Muscle layer of duodenum (tissue), 2 donors: ENCODE measurements around the gene NUP210.

Source experiments
- H3K27ac ChIP-seq: one replicate; pipeline ENCODE4 v1.7.0; 2013; ENCODE audit warnings: mild to moderate bottlenecking, low read length
- H3K27me3 ChIP-seq: one replicate; pipeline ENCODE4 v1.7.0; 2013; ENCODE audit warnings: low read depth, mild to moderate bottlenecking, control low read depth, low read length
- H3K36me3 ChIP-seq, 2 donors: one replicate each; pipeline ENCODE4 v1.7.0; 2013; ENCODE audit warnings: low read length in 2 of 2, control low read depth in 1 of 2, mild to moderate bottlenecking in 1 of 2; ENCODE audit not compliant: insufficient read depth in 2 of 2, control insufficient read depth in 1 of 2
- H3K4me1 ChIP-seq, 2 donors: one replicate each; pipeline ENCODE4 v1.7.0; 2013; ENCODE audit warnings: low read length in 2 of 2, mild to moderate bottlenecking in 2 of 2, control low read depth in 1 of 2, moderate library complexity in 1 of 2; ENCODE audit not compliant: insufficient read depth in 2 of 2, control insufficient read depth in 1 of 2
- H3K4me3 ChIP-seq, 2 donors: one replicate each; pipeline ENCODE4 v1.7.0; 2013; ENCODE audit warnings: low read length in 2 of 2, low read depth in 1 of 2, mild to moderate bottlenecking in 1 of 2
- H3K9me3 ChIP-seq, 2 donors: one replicate each; pipeline ENCODE4 v1.7.0; 2013; ENCODE audit warnings: low read length in 2 of 2, control low read depth in 1 of 2, mild to moderate bottlenecking in 1 of 2; ENCODE audit not compliant: control insufficient read depth in 1 of 2
- donor health status: healthy.

The NUP210 gene

GRCh38 chr3:13427662-13428603 is 7.8 kb upstream of the NUP210 start:
- H3K27ac ChIP-seq: no peak overlapping the region
- H3K27me3 ChIP-seq: no peaks in the 10 kb centered on the region
- H3K4me1 ChIP-seq: no peaks in the 10 kb centered on the region
- H3K36me3 ChIP-seq: no peaks in the 10 kb centered on the region
- H3K9me3 ChIP-seq: no peaks in the 10 kb centered on the region
- H3K4me3 ChIP-seq: no peak overlapping the region

DNA sequence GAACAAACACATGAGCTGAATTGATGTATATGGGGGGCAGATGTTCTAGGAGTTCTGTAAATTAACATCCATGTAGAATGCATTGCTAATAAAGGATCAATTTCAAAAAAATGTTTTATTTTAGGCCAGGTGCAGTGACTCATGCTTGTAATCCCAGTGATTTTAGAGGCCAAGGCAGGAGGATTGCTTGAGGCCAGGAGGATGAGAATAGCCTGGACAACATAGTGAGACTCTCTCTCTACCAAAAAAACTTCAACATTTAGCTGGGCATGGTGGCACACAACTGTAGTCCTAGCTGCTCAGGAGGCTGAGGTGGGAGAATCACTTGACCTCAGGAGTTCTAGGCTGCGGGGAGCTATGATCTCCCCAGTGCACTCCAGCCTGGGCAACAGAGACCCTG is 6.5 kb upstream of the NUP210 start:
- H3K36me3 ChIP-seq: no peaks in the 10 kb centered on the region
- H3K4me3 ChIP-seq: no peak overlapping the region
- H3K27me3 ChIP-seq: no peaks in the 10 kb centered on the region
- no peaks in the 10 kb centered on the region for H3K4me1 ChIP-seq
- no peak overlapping the region for H3K27ac ChIP-seq
- no peaks in the 10 kb centered on the region for H3K9me3 ChIP-seq

- Histone ChIP-seq H3K4me1 (peaks cover 0 to 3% of the 10 kb centered on the region in 2 donors), H3K36me3 (no peaks in the 10 kb centered on the region), H3K9me3 (no peaks in the 10 kb centered on the region), H3K27me3 (no peaks in the 10 kb centered on the region), H3K4me3 (no peak overlapping the region), H3K27ac (no peak overlapping the region)
Measured at GRCh38 chr3:13425689-13426088, 5.6 kb upstream of the NUP210 start.

- Histone ChIP-seq H3K27ac (no peak overlapping the region), H3K4me1 (peaks cover 0 to 7% of the 10 kb centered on the region in 2 donors), H3K36me3 (no peaks in the 10 kb centered on the region), H3K27me3 (no peaks in the 10 kb centered on the region), H3K9me3 (no peaks in the 10 kb centered on the region), H3K4me3 (no peak overlapping the region)
Measured at GRCh38 chr3:13424865-13425617, 4.9 kb upstream of the NUP210 start.

- H3K27me3 ChIP-seq: no peaks in the 10 kb centered on the region
- no peak overlapping the region for H3K4me3 ChIP-seq
- H3K4me1 ChIP-seq: peaks cover 0 to 10% of the 10 kb centered on the region in 2 donors
- no peaks in the 10 kb centered on the region for H3K36me3 ChIP-seq
- H3K27ac ChIP-seq: no peak overlapping the region
- H3K9me3 ChIP-seq: no peaks in the 10 kb centered on the region
Measured at GRCh38 chr3:13424141-13424844, 4.2 kb upstream of the NUP210 start.

GRCh38 chr3:13420831-13421765 is 976 bp upstream of the NUP210 start:
- Histone ChIP-seq H3K36me3 (no peaks in the 10 kb centered on the region), H3K27me3 (no peaks in the 10 kb centered on the region), H3K4me1 (peaks cover 0 to 15% of the 10 kb centered on the region in 2 donors), H3K27ac (peak overlapping the region; percentile 2), H3K4me3 (peak overlapping the region; percentile 11 to 48), H3K9me3 (no peaks in the 10 kb centered on the region)

- H3K4me3 ChIP-seq: peak overlapping the region; percentile 57 to 58
- no peak overlapping the region for H3K27ac ChIP-seq
Measured at GRCh38 chr3:13419505-13420044, 547 bp downstream of the NUP210 start.

DNA sequence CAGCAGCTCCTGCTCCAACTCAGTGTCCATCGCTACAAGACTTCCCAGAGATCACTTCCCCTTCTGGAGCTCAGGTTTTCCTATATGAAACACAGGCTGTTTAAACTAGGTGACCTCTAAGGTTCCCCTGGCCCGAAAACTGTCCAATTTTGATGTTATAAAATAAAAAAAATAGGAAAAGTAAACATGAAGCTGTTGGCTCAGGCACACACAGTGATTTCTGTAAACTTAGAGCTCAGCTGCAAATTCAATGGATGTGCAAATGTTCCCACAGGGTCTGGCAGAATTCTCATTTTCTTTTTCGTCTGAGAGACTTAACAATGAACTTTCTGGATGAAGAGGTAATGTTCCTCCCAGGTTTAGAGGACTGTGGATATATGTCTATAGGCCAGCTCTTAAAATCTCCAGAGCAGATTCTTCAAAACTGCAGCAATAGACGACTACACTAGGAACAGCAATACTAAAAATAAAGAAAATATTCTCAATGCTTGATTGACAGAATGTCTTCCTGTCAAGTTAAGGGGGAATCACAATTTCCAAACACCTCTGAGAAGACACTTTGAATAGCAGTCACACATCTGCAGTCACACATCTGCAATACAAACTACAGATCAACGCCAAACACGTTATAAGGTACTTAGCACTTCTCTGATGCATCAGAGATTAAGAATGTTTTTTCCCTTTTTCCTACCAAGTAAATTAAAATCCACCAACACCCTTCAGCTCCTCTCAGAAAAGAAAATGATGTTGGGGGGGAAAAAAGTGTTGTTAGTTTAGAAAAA is 2.8 kb downstream of the NUP210 start:
- Histone ChIP-seq H3K4me1 (peaks cover 0 to 15% of the 10 kb centered on the region in 2 donors), H3K9me3 (no peaks in the 10 kb centered on the region), H3K27ac (no peak overlapping the region), H3K36me3 (no peaks in the 10 kb centered on the region), H3K27me3 (no peaks in the 10 kb centered on the region), H3K4me3 (no peak overlapping the region)

More at GRCh38 chr3:13419505-13420044, 547 bp downstream of the NUP210 start:
- no peaks in the 10 kb centered on the region for H3K9me3 ChIP-seq
- H3K4me1 ChIP-seq: peaks cover 0 to 15% of the 10 kb centered on the region in 2 donors
- no peaks in the 10 kb centered on the region for H3K36me3 ChIP-seq
- H3K27me3 ChIP-seq: no peaks in the 10 kb centered on the region

- no peaks in the 10 kb centered on the region for H3K27me3 ChIP-seq
- peaks cover 0 to 15% of the 10 kb centered on the region in 2 donors for H3K4me1 ChIP-seq
- H3K27ac ChIP-seq: no peak overlapping the region
- H3K9me3 ChIP-seq: no peaks in the 10 kb centered on the region
- H3K4me3 ChIP-seq: no peak overlapping the region
- no peaks in the 10 kb centered on the region for H3K36me3 ChIP-seq
Measured at GRCh38 chr3:13415997-13416793, 3.9 kb downstream of the NUP210 start.
